Sigmoid colon (tissue), 4 donors: ENCODE results near the gene TMC8.

Source experiments
- EP300 ChIP-seq, 4 donors: sonication (generic); formaldehyde crosslinking; IDR thresholded peaks; one replicate each; pipeline ENCODE4 v1.6.1; 2017; ENCODE audit warnings: antibody characterized with exemption in 4 of 4
- POLR2A ChIP-seq, 2 donors: fragments of 450-650 bp; IDR thresholded peaks; one replicate each; pipeline ENCODE4 v1.6.1; 2016; ENCODE audit warnings: antibody characterized with exemption in 2 of 2, mild to moderate bottlenecking in 2 of 2, moderate library complexity in 2 of 2
- POLR2AphosphoS5 ChIP-seq, 4 donors: sonication (generic); formaldehyde crosslinking; IDR thresholded peaks; one replicate each; pipeline ENCODE4 v1.6.1; 2017; ENCODE audit warnings: antibody characterized with exemption in 4 of 4
- TF ChIP-seq, protein P1 (sequence below), 4 experiments: fragments of 450-650 bp in 3 of 4; fragments of 200-600 bp in 1 of 4; IDR thresholded peaks; one replicate each; pipeline ENCODE4 v1.5.1; 2016 to 2019; ENCODE audit warnings: antibody characterized with exemption in 4 of 4, mild to moderate bottlenecking in 3 of 4, moderate library complexity in 2 of 4

DNA sequence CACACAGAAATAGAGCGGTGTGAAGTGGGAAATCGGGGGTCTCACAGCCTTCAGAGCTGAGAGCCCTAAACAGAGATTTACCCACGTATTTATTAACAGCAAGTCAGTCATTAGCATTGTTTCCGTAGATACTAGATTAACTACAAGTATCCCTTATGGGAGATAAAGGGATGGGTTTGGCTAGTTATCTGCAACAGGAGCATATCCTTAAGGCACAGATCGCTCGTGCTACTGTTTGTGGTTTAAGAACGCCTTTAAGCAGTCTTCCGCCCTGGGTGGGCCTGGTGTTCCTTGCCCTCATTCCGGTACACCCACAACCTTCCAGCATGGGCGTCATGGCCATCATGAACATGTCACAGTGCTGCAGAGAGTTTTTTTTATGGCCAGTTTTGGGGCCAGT is 29.0 kb upstream of the TMC8 start:
- TF ChIP-seq, protein P1, sequence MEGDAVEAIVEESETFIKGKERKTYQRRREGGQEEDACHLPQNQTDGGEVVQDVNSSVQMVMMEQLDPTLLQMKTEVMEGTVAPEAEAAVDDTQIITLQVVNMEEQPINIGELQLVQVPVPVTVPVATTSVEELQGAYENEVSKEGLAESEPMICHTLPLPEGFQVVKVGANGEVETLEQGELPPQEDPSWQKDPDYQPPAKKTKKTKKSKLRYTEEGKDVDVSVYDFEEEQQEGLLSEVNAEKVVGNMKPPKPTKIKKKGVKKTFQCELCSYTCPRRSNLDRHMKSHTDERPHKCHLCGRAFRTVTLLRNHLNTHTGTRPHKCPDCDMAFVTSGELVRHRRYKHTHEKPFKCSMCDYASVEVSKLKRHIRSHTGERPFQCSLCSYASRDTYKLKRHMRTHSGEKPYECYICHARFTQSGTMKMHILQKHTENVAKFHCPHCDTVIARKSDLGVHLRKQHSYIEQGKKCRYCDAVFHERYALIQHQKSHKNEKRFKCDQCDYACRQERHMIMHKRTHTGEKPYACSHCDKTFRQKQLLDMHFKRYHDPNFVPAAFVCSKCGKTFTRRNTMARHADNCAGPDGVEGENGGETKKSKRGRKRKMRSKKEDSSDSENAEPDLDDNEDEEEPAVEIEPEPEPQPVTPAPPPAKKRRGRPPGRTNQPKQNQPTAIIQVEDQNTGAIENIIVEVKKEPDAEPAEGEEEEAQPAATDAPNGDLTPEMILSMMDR (IDR thresholded peaks at IDR 0.05): no peak
- no peak for TF ChIP-seq POLR2AphosphoS5 (IDR thresholded peaks at IDR 0.05)
- no peak for TF ChIP-seq POLR2A (IDR thresholded peaks at IDR 0.05)
- TF ChIP-seq EP300 (IDR thresholded peaks at IDR 0.05): no peak
